NCI-H2196 treated with DMSO at 0.1 percent for 48 hours (cell line): Measurements from ENCODE around the gene STAT3.

Experiments used
- DNase-seq: peaks from one replicate; lab custom pipeline; 2025; ENCODE audit not compliant: unreplicated experiment; lab: John Stamatoyannopoulos, UW

Gene STAT3

GRCh38 chr17:42354956-42355843 lies 33.0 kb downstream of the STAT3 start:
- no peak for DNase-seq

- DNase-seq: no peak
Observed at GRCh38 chr17:42348104-42348503, 40.1 kb downstream of the STAT3 start.

- DNase-seq: no peak
Observed at GRCh38 chr17:42347606-42348005, 40.6 kb downstream of the STAT3 start.

DNA sequence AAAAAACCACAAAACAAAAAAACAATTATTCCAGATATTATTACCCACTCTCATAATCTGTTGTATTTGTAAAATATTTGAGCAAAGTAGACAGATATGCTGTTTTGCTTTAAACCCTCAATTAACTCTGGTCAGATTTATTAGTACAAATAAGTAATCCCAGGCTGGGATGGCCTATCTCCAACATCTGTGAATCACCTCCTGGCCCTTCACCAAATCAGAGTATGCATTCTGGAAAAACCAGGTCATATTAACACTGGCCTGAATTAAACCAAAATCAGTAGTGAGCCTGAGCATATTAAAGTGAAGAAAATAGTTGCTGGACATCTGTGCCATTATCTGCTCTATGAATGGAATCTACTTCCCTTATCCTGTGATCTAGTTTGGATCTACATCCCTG lies 41.0 kb downstream of the STAT3 start:
- no peak for DNase-seq

GRCh38 chr17:42346481-42346880 lies 41.8 kb downstream of the STAT3 start:
- DNase-seq: no peak

DNA sequence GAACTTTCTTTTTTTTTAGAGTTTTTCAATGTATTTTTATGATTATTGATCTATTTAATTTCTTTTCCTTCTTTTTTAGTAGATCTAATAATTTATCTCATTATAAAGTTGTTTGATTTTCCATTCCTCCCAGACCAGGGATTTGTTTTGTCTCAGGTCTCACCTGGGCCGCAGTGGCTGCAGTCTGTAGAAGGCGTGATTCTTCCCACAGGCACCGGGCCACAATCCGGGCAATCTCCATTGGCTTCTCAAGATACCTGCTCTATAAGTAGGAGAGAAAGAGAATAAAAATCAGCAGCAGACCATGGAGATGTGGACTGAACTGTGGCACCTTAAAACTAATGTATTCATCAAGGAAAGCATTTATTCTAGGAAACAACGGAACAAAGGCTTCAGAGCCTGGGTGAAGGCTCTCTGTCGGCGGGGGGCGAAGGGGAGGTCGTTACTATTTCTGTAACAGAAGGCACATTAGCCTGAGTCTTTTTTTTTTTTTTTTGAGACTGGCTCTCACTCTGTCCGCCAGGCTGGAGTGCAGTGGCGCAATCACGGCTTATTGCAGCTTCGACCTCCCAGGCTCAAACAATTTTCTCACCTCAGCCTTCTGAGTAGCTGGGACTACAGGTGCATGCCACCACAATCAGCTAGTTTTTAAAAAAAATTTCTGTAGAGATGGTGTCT lies 42.7 kb downstream of the STAT3 start:
- DNase-seq: no peak

- DNase-seq: no peak
Observed at GRCh38 chr17:42342242-42343008, 45.8 kb downstream of the STAT3 start.

GRCh38 chr17:42341568-42341967 lies 46.7 kb downstream of the STAT3 start:
- no peak for DNase-seq

GRCh38 chr17:42340691-42341127 lies 47.5 kb downstream of the STAT3 start:
- no peak for DNase-seq

GRCh38 chr17:42339221-42339620 lies 49.0 kb downstream of the STAT3 start:
- no peak for DNase-seq

- no peak for DNase-seq
Observed at GRCh38 chr17:42338427-42338985, 49.7 kb downstream of the STAT3 start.

GRCh38 chr17:42337442-42337841 lies 50.8 kb downstream of the STAT3 start:
- DNase-seq: no peak

GRCh38 chr17:42334677-42335076 lies 53.6 kb downstream of the STAT3 start:
- DNase-seq: no peak

GRCh38 chr17:42333053-42333452 lies 55.2 kb downstream of the STAT3 start:
- no peak for DNase-seq

DNA sequence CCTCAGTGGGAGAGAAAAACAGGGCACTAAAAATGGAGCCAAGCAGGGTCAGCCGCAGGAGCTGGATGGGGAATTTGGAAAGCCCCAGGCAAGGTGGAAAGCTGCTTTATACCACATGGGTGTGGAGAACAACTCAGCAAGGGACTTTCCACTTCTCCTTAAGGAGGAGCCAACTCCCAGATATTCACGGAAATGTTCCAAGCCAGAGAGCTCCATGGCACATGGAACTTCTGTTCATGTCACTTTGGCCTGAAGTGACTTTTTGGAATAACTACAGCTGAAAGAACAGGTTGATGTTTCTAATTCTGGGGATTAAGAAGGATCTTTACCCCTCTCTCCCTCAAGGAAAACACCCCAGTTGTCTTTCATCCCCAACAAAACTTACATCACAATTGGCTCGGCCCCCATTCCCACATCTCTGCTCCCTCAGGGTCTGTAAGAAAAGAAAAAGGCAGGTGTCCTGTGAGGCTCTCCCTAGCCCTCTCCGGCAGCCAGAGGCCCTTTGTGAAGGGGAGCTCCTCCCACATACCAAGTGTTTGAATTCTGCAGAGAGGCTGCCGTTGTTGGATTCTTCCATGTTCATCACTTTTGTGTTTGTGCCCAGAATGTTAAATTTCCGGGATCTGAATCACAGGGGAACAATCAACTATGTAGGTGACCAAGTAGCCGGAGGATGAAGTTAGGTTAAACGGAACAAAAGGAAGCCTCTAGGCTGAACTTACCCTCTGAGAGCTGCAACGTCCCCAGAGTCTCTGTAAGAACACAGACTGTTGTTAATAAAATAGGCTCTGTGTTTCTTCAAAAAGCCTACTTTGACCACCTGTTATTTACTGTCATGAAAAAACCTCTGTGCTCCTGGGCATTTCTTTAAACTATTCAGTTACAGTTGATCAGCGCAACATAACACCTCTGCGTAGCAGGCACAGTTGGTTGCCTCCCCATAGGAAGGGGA lies 58.9 kb downstream of the STAT3 start:
- DNase-seq: no peak

DNA sequence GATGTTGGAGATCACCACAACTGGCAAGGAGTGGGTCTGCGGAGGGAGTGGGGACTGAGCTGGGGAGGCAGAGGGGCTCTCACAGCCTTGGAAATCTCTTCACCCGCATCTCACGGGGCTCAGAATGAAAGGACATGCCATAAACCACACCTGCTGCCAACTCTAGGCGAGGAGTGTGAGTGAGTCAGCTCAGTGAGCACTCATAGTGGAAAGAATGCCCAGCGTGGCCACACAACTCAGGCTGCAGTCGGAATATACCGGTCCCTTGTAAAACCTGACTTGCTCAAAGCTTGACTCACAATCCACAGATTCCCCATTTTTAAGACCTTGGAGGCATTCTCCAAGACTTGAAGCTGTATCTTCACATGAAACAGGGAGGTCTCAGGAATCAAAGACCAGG lies 63.2 kb downstream of the STAT3 start:
- DNase-seq: no peak

DNA sequence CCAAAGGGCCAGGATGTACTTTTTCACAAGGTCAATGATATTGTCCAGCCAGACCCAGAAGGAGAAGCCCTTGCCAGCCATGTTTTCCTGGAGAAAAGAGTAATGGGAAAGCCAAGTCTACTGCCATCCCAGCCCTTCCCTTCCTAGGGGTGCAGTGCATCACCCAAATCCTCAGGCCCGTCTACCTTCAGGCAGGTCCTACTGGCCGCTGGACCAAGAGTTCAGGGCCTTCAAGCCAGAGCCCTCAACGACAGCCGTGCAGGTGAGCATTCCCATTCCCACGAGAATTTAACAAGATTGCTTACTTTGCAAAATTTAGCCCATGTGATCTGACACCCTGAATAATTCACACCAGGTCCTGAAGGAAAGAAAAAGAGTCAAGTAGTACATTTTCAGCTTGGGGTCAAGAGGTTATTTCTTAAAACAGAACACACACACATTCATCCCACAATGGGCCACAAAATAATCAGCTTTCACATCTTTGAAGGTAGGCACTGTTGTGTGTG lies 64.9 kb downstream of the STAT3 start:
- DNase-seq: no peak

- DNase-seq: peak; percentile 41
Observed at GRCh38 chr17:42322382-42323267, 65.6 kb downstream of the STAT3 start.

GRCh38 chr17:42321555-42321954 lies 66.7 kb downstream of the STAT3 start:
- no peak for DNase-seq
